ENCODE data around the gene RADX. TPM values are rescaled to one million over a fixed set of nuclear protein-coding genes. Genes with fewer than 3 reads are reported as not detected.

The RADX gene
- total RNA-seq, 4 donors from 2014 or later, result 1.1 to 3.6 (median 2.7) TPM

GRCh38 chrX:106728337-106728736 is 116.6 kb downstream of the RADX start:
- no peak for TF ChIP-seq CTCF (IDR thresholded peaks at IDR 0.05; ENCODE audit: low read depth)

Small RNAs within 50 kb of the gene (small RNA-seq; reads per million reads assigned to genes)
- gene AL590808.1, result not detected
- not detected for gene MIR548AN

Other genes with a start within 250 kb of the RADX start
- 1 to 10 TPM in 1 of 4 donors, under 1 TPM in 2, not detected in 1; 0.49 to 4.6 (median 0.88) TPM for gene RNF128, start 114.7 kb downstream of the RADX start, total RNA-seq
- gene TBC1D8B, start 190.7 kb downstream of the RADX start, total RNA-seq, result 1 to 10 TPM; 4.4 to 9.1 (median 7.1) TPM

Data from subcutaneous adipose tissue (tissue), 4 donors.